IPS-NIHi7 (cell line): ENCODE data around the gene WNK1.
"Not testable (repeated sequence)": the region's sequence is repeated elsewhere in the genome, so short reads cannot be mapped to it uniquely, and the experiment has no call there.

Source experiments
- DNase-seq: peaks from one replicate; pipeline ENCODE4 v3.0.0; 2012; ENCODE audit warnings: mixed read lengths; ENCODE audit errors: extremely low spot score

Gene WNK1

GRCh38 chr12:779745-780734 lies 27.7 kb downstream of the WNK1 start:
- no peak for DNase-seq

GRCh38 chr12:780750-781379 lies 28.5 kb downstream of the WNK1 start:
- DNase-seq = no peak

- no peak for DNase-seq
Measured at GRCh38 chr12:785706-786105, 33.3 kb downstream of the WNK1 start.

GRCh38 chr12:788288-788687 lies 35.9 kb downstream of the WNK1 start:
- DNase-seq = no peak

- DNase-seq = not testable (repeated sequence)
Measured at GRCh38 chr12:788762-789161, 36.4 kb downstream of the WNK1 start.

- no peak for DNase-seq
Measured at GRCh38 chr12:789852-790563, 37.6 kb downstream of the WNK1 start.

- DNase-seq = no peak
Measured at GRCh38 chr12:790608-791007, 38.2 kb downstream of the WNK1 start.

GRCh38 chr12:793037-793436 lies 40.7 kb downstream of the WNK1 start:
- no peak for DNase-seq

- no peak for DNase-seq
Measured at GRCh38 chr12:793711-794110, 41.3 kb downstream of the WNK1 start.

GRCh38 chr12:795305-795704 lies 42.9 kb downstream of the WNK1 start:
- no peak for DNase-seq

- DNase-seq = no peak
Measured at GRCh38 chr12:800401-800800, 48.0 kb downstream of the WNK1 start.

GRCh38 chr12:802242-803120 lies 50.1 kb downstream of the WNK1 start:
- no peak for DNase-seq

- no peak for DNase-seq
Measured at GRCh38 chr12:805022-805632, 52.7 kb downstream of the WNK1 start.

- no peak for DNase-seq
Measured at GRCh38 chr12:806200-806791, 53.9 kb downstream of the WNK1 start.

- DNase-seq = no peak
Measured at GRCh38 chr12:807041-807735, 54.8 kb downstream of the WNK1 start.

GRCh38 chr12:810116-810515 lies 57.7 kb downstream of the WNK1 start:
- no peak for DNase-seq

GRCh38 chr12:810671-811415 lies 58.5 kb downstream of the WNK1 start:
- no peak for DNase-seq

- no peak for DNase-seq
Measured at GRCh38 chr12:812950-813349, 60.6 kb downstream of the WNK1 start.

- not testable (repeated sequence) for DNase-seq
Measured at GRCh38 chr12:817456-817855, 65.1 kb downstream of the WNK1 start.
